GM19351 (cell line): Measurements from ENCODE around the gene FGF23.
A peak's percentile ranks its signal among the peaks of the same experiment; 100 is the strongest.

Source experiments
- ATAC-seq: cut with Tn5 transposase; IDR thresholded peaks from one replicate; pipeline ENCODE4 v1.9.1; 2021; ENCODE audit warnings: mild to moderate bottlenecking, moderate library complexity; ENCODE audit not compliant: unreplicated experiment

Gene FGF23

DNA sequence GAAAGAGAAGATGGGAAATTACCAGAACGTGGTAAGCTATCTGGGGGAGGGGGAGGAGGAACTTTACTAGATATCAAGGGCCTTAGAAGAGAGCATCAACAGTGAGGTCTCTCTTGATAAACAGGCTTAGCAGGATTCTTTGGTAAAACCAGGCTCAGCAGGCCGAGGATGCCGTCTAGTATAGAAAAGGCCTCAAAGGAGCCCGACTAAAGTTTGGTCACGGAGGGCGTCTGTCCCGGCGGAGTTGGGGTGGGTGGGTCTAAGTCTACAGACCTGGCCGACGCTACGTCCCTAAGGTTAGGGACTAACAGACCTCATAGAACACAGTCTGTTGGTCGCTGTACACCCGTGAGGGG lies 59.0 kb downstream of the FGF23 start:
- ATAC-seq: peak; percentile 36
